Psoas muscle (tissue), 8 donors: ENCODE data around the gene TSC22D2. TPM values are rescaled to one million over a fixed set of nuclear protein-coding genes. Genes with fewer than 3 reads are reported as not detected.

Experiments used
- ATAC-seq, 4 donors: fragments of 200-7000 bp; cut with Tn5 transposase; one replicate each; pipeline ENCODE4 v1.9.1; 2020; ENCODE audit warnings: moderate library complexity in 3 of 4, mild to moderate bottlenecking in 2 of 4
- DNase-seq, 2 donors: peaks; one replicate each; pipeline ENCODE4 v3.0.0-alpha.2; 2020
- H3K27ac ChIP-seq: fragments of 200-600 bp; one replicate; pipeline ENCODE4 v1.8.0; 2022
- H3K27me3 ChIP-seq, 3 donors: fragments of 200-600 bp in 1 of 3; one replicate each; pipeline versions ENCODE4 v1.6.1 to v1.8.0; 2013 to 2022; ENCODE audit warnings: low read length in 2 of 3, mild to moderate bottlenecking in 2 of 3, moderate library complexity in 1 of 3; ENCODE audit not compliant: insufficient read depth in 3 of 3
- H3K36me3 ChIP-seq, 2 donors: fragments of 200-600 bp in 1 of 2; one replicate each; pipeline versions ENCODE4 v1.6.1 to v1.8.0; 2013 to 2022; ENCODE audit warnings: low read depth in 1 of 2, mild to moderate bottlenecking in 1 of 2, moderate library complexity in 1 of 2; ENCODE audit not compliant: insufficient read depth in 1 of 2
- H3K4me1 ChIP-seq: fragments of 200-600 bp; one replicate; pipeline ENCODE4 v1.8.0; 2022
- H3K4me3 ChIP-seq: fragments of 200-600 bp; one replicate; pipeline ENCODE4 v1.8.0; 2022; ENCODE audit warnings: mild to moderate bottlenecking
- H3K9me3 ChIP-seq: fragments of 200-600 bp; one replicate; pipeline ENCODE4 v1.8.0; 2022
- CTCF ChIP-seq: fragments of 200-600 bp; IDR thresholded peaks from one replicate; pipeline ENCODE4 v1.8.0; 2022; ENCODE audit warnings: antibody characterized with exemption
- WGBS, 3 donors: extraction: QIAGEN DNeasy Blood & Tissue Kit; methylation state at CpG; one replicate each; pipeline versions ENCODE4 v1.1.6 to v1.1.7; 2013; 5-methylcytosine and 5-hydroxymethylcytosine counted together
- intact Hi-C, 2 donors: fragments of 100-400 bp; cut with DNase I; formaldehyde crosslinking; loops; one replicate each; pipeline versions ENCODE4 v1.11.0 to v1.14.2; 2022
- polyA plus RNA-seq, 3 donors: library from polyadenylated mRNA; stranded (reverse); fragments of 200-250 nt; gene quantifications; one replicate each; pipeline ENCODE4 v1.2.3, GENCODE V29; 2013
- total RNA-seq, 4 donors: library from RNA; stranded (reverse); fragmentation: NEBNext Ultra II Directional in 2 of 4; extraction: Animal tissue kit (Norgen Biotek cat#: 25700) in 2 of 4; gene quantifications; one replicate each; pipeline versions ENCODE4 v1.2.1 to v1.2.4, GENCODE V29; 2021 to 2023
- donor health status: healthy with polysubstance abuse.
- donor health status: DM: no; HTN: no; CAD: no; lungs with moderate emphysema.
- donor health status: Bipolar disorder and iron deficiency.
- donor health status: healthy.
- donor health status: DM: yes; HTN: yes; CAD: no.
- donor health status: DM: no; HTN: no; CAD: no.
- donor health status: DM: no; HTN: no; CAD: no.
- donor health status: DM: yes; HTN: yes; CAD: no.

TSC22D2 gene
- total and polyA plus RNA-seq, 7 donors, result 10.4 to 63.6 (median 29.7) TPM

- H3K4me1 ChIP-seq, result no peaks in the 10 kb centered on the region
- H3K4me3 ChIP-seq, result no peak overlapping the region
- no peak for DNase-seq
- no peaks in the 10 kb centered on the region for H3K27me3 ChIP-seq
- no peaks in the 10 kb centered on the region for H3K9me3 ChIP-seq
- H3K27ac ChIP-seq, result no peak overlapping the region
- no peaks in the 10 kb centered on the region for H3K36me3 ChIP-seq
- ATAC-seq, result no peak
- WGBS, 3 donors, result 22 to 35% (median 31%) methylated on average over 3 of the region's 3 CpGs
- intact Hi-C loops, result no loop called here
- no peak for TF ChIP-seq CTCF
Observed at GRCh38 chr3:150396956-150397550, 11.0 kb upstream of the TSC22D2 start.

- Histone ChIP-seq H3K27me3 (no peaks in the 10 kb centered on the region), H3K36me3 (no peaks in the 10 kb centered on the region), H3K4me3 (no peak overlapping the region), H3K4me1 (no peaks in the 10 kb centered on the region), H3K9me3 (no peaks in the 10 kb centered on the region), H3K27ac (no peak overlapping the region)
- DNase-seq (no peak), ATAC-seq (no peak)
- intact Hi-C loops, result no loop called here
- TF ChIP-seq CTCF, result no peak
- 94 to 97% (median 96%) methylated on average over 2 of the region's 2 CpGs for WGBS, 3 donors
Observed at GRCh38 chr3:150399060-150399459, 9.0 kb upstream of the TSC22D2 start.

- WGBS, 3 donors, result 87 to 95% (median 92%) methylated on average over 3 of the region's 3 CpGs
- no peaks in the 10 kb centered on the region for H3K9me3 ChIP-seq
- no peaks in the 10 kb centered on the region for H3K36me3 ChIP-seq
- no peaks in the 10 kb centered on the region for H3K27me3 ChIP-seq
- H3K4me1 ChIP-seq, result no peaks in the 10 kb centered on the region
- intact Hi-C loops, result no loop called here
- ATAC-seq, result no peak
- DNase-seq, result no peak
- TF ChIP-seq CTCF, result no peak
- no peak overlapping the region for H3K27ac ChIP-seq
- H3K4me3 ChIP-seq, result no peak overlapping the region
Observed at GRCh38 chr3:150401285-150401684, 6.8 kb upstream of the TSC22D2 start.

- TF ChIP-seq CTCF, result no peak
- peaks cover 3% of the 10 kb centered on the region for H3K4me1 ChIP-seq
- 92 to 100% (median 95%) methylated on average over 1 of the region's 1 CpG for whole genome bisulfite sequencing, 3 donors
- no peak overlapping the region for H3K27ac ChIP-seq
- H3K9me3 ChIP-seq, result no peaks in the 10 kb centered on the region
- no peak for DNase-seq
- H3K27me3 ChIP-seq, result no peaks in the 10 kb centered on the region
- H3K36me3 ChIP-seq, result no peaks in the 10 kb centered on the region
- intact Hi-C loops, result no loop called here
- H3K4me3 ChIP-seq, result no peak overlapping the region
- ATAC-seq, result no peak
Observed at GRCh38 chr3:150402217-150402616, 5.9 kb upstream of the TSC22D2 start.

- no peak overlapping the region for H3K4me3 ChIP-seq
- no peak overlapping the region for H3K27ac ChIP-seq
- no peaks in the 10 kb centered on the region for H3K36me3 ChIP-seq
- TF ChIP-seq CTCF, result no peak
- ATAC-seq (no peak), DNase-seq (no peak)
- H3K4me1 ChIP-seq, result peaks cover 7% of the 10 kb centered on the region
- no peaks in the 10 kb centered on the region for H3K9me3 ChIP-seq
- no peaks in the 10 kb centered on the region for H3K27me3 ChIP-seq
- intact Hi-C loops, result no loop called here
Observed at GRCh38 chr3:150404023-150404422, 4.1 kb upstream of the TSC22D2 start.
